Neuronal stem cell (in vitro differentiated cells): Measurements from ENCODE around the gene CMTM7.
"Not testable (repeated sequence)": the region's sequence is repeated elsewhere in the genome, so short reads cannot be mapped to it uniquely, and the experiment has no call there.

Experiments used
- DNase-seq: peaks from one replicate; pipeline ENCODE4 v3.0.0-alpha.2; 2013; ENCODE audit warnings: low spot score
- H2AFZ ChIP-seq: one replicate; pipeline ENCODE4 v1.6.1; 2013; ENCODE audit warnings: mild to moderate bottlenecking, low read length, inconsistent platforms
- H2AK5ac ChIP-seq: 2 replicates; pipeline ENCODE4 v1.6.1; 2013; ENCODE audit warnings: low read depth, mild to moderate bottlenecking, inconsistent platforms, low read length, moderate library complexity, mixed read lengths
- H2BK120ac ChIP-seq: 2 replicates; pipeline ENCODE4 v1.6.1; 2013; ENCODE audit warnings: low read depth, mild to moderate bottlenecking, inconsistent platforms, low read length, moderate library complexity, mixed read lengths
- H2BK12ac ChIP-seq: one replicate; pipeline ENCODE4 v1.6.1; 2013; ENCODE audit warnings: low read length, inconsistent platforms
- H2BK15ac ChIP-seq: 2 replicates; pipeline ENCODE4 v1.6.1; 2013; ENCODE audit warnings: mild to moderate bottlenecking, low read length, inconsistent platforms, mixed read lengths
- H2BK5ac ChIP-seq: one replicate; pipeline ENCODE4 v1.6.1; 2013; ENCODE audit warnings: inconsistent platforms, mild to moderate bottlenecking, low read length, moderate library complexity
- H3K14ac ChIP-seq: one replicate; pipeline ENCODE4 v1.6.1; 2013; ENCODE audit warnings: low read length, inconsistent platforms
- H3K18ac ChIP-seq: 2 replicates; pipeline ENCODE4 v1.6.1; 2013; ENCODE audit warnings: low read length, inconsistent platforms
- H3K23ac ChIP-seq: 2 replicates; pipeline ENCODE4 v1.6.1; 2013; ENCODE audit warnings: low read depth, mild to moderate bottlenecking, mixed read lengths, low read length, inconsistent platforms; ENCODE audit not compliant: poor library complexity
- H3K27ac ChIP-seq: replicated peaks from 3 replicates; pipeline ENCODE4 v1.5.1; 2013; ENCODE audit warnings: low read length, inconsistent platforms
- H3K27me3 ChIP-seq, 3 experiments: 2 replicates each; pipeline ENCODE4 v1.6.1; 2013; ENCODE audit warnings: low read length in 3 of 3, mild to moderate bottlenecking in 2 of 3, inconsistent platforms in 1 of 3, low read depth in 1 of 3, mixed read lengths in 1 of 3, moderate library complexity in 1 of 3; ENCODE audit not compliant: control insufficient read depth in 3 of 3, insufficient read depth in 3 of 3
- H3K36me3 ChIP-seq, 2 donors: replicated peaks in 1 of 2; 2 replicates each; pipeline ENCODE4 v1.6.1; 2013; ENCODE audit warnings: low read length in 2 of 2; ENCODE audit not compliant: control insufficient read depth in 2 of 2, insufficient read depth in 2 of 2
- H3K4ac ChIP-seq: 2 replicates; pipeline ENCODE4 v1.6.1; 2013; ENCODE audit warnings: inconsistent platforms, mild to moderate bottlenecking, low read length, moderate library complexity
- H3K4me1 ChIP-seq, 2 donors: 1 replicate in 1 of 2; 2 replicates in 1 of 2; pipeline ENCODE4 v1.6.1; 2013; ENCODE audit warnings: low read length in 2 of 2, low read depth in 1 of 2; ENCODE audit not compliant: control insufficient read depth in 2 of 2, insufficient read depth in 1 of 2
- H3K4me2 ChIP-seq: one replicate; pipeline ENCODE4 v1.6.1; 2013; ENCODE audit warnings: mild to moderate bottlenecking, low read length, inconsistent platforms; ENCODE audit not compliant: insufficient read depth, poor library complexity, severe bottlenecking
- H3K4me3 ChIP-seq, 2 donors: 2 replicates each; pipeline ENCODE4 v1.5.1; 2013; ENCODE audit warnings: low read length in 2 of 2, mild to moderate bottlenecking in 2 of 2, inconsistent platforms in 1 of 2, moderate library complexity in 1 of 2
- H3K79me1 ChIP-seq: one replicate; pipeline ENCODE4 v1.6.1; 2013; ENCODE audit warnings: low read depth, mild to moderate bottlenecking, inconsistent platforms, low read length, moderate library complexity
- H3K9ac ChIP-seq: one replicate; pipeline ENCODE4 v1.6.1; 2013; ENCODE audit warnings: mild to moderate bottlenecking, low read depth, low read length, inconsistent platforms; ENCODE audit not compliant: poor library complexity
- H3K9me3 ChIP-seq, 2 donors: replicated peaks in 1 of 2; 2 replicates each; pipeline versions ENCODE3 to v1.6.1; 2013; ENCODE audit warnings: low read length in 2 of 2, mild to moderate bottlenecking in 2 of 2, inconsistent platforms in 1 of 2, low read depth in 1 of 2, mixed read lengths in 1 of 2, moderate library complexity in 1 of 2; ENCODE audit not compliant: control insufficient read depth in 2 of 2, insufficient read depth in 1 of 2
- H4K8ac ChIP-seq: one replicate; pipeline ENCODE4 v1.6.1; 2013; ENCODE audit warnings: low read depth, mild to moderate bottlenecking, inconsistent platforms, low read length, moderate library complexity
- H4K91ac ChIP-seq: one replicate; pipeline ENCODE4 v1.6.1; 2013; ENCODE audit warnings: low read length, low read depth, mild to moderate bottlenecking, inconsistent platforms; ENCODE audit not compliant: poor library complexity
- WGBS, 2 donors: extraction: QIAGEN DNeasy Blood & Tissue Kit; methylation state at CpG; one replicate each; pipeline ENCODE4 v1.1.7; 2013; ENCODE audit warnings: missing lambda C conversion rate in 2 of 2, mixed read lengths in 1 of 2; ENCODE audit not compliant: insufficient read length in 2 of 2, insufficient replicate concordance in 1 of 2; ENCODE audit errors: extremely low coverage in 2 of 2; 5-methylcytosine and 5-hydroxymethylcytosine counted together

Gene CMTM7

DNA sequence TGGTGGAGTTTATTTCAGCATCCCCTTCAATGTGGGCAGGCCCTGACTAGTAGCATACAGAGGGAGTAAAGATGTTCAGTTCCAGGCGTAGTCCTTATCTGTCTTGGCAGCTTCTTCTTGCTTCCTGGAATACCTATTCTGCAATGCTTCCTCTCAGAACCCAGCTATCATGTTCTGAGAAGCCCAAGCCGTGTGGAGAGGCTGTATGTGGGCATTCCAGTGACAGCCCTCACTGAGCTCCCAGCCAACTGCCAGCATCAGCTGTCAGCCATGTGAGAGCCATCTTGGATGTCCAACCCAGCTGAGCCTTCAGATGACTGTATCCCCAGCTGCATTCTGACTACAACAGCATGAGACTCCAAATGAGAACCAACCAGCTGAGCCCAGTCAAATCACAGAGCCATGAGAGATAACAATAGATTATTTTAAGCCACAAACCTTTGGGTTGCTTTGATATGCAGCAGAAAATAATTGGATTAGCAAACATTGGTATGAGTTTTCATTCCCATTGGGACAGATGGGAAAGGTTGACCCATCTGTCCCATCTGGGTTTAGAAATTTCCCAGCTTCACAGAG lies 8.4 kb upstream of the CMTM7 start:
- Histone ChIP-seq H3K27ac (no peak overlapping the region), H4K91ac (no peak overlapping the region), H2BK120ac (no peak overlapping the region), H3K23ac (no peak overlapping the region), H2AK5ac (no peak overlapping the region), H3K14ac (no peak overlapping the region), H3K4me2 (no peak overlapping the region), H2BK15ac (no peak overlapping the region), H3K9ac (no peak overlapping the region), H3K4ac (no peak overlapping the region), H4K8ac (no peak overlapping the region), H3K4me1 (peaks cover 9 to 32% of the 10 kb centered on the region in 2 donors), H2BK12ac (no peak overlapping the region), H3K27me3 (no peaks in the 10 kb centered on the region), H3K36me3 (no peaks in the 10 kb centered on the region), H3K18ac (no peak overlapping the region), H2AFZ (no peak overlapping the region), H3K9me3 (peaks cover 0 to 2% of the 10 kb centered on the region in 2 donors), H2BK5ac (no peak overlapping the region), H3K4me3 (no peak overlapping the region), H3K79me1 (no peaks in the 10 kb centered on the region)
- no CpG with 5 or more reads among the region's 2 CpGs for WGBS, 2 donors
- no peak for DNase-seq

DNA sequence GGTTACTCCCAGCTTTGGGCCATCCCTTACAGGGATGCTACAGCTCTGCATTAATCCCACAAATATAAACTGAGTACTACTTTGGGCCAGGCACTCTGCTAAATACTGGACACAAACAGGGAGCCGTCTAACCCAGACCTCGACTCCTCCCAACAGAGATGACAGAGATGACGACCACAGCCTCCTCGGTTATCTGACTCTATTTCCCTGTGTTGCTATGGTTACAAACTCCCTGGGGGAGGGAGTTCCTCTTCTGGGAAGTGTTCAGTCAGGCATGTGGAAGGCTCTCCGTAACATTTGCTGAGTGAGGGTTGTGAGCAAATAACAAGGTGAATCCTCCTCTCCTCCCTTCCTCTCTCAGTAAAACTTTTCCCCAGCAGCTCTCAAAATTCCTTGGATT lies 6.7 kb upstream of the CMTM7 start:
- no peak overlapping the region for H3K4me2 ChIP-seq
- H2AK5ac ChIP-seq, result no peak overlapping the region
- H2BK12ac ChIP-seq, result no peak overlapping the region
- H3K79me1 ChIP-seq, result no peaks in the 10 kb centered on the region
- H2AFZ ChIP-seq, result peak overlapping the region; percentile 43
- peak; percentile 48 for DNase-seq
- no peak overlapping the region for H2BK120ac ChIP-seq
- H2BK5ac ChIP-seq, result no peak overlapping the region
- H4K8ac ChIP-seq, result no peak overlapping the region
- peaks cover 0 to 2% of the 10 kb centered on the region in 2 donors for H3K9me3 ChIP-seq
- H3K18ac ChIP-seq, result no peak overlapping the region
- no peak overlapping the region for H3K27ac ChIP-seq
- WGBS, 2 donors, result no CpG with 5 or more reads among the region's 5 CpGs
- no peak overlapping the region for H3K4ac ChIP-seq
- H3K4me3 ChIP-seq, result no peak overlapping the region
- H3K23ac ChIP-seq, result no peak overlapping the region
- no peak overlapping the region for H2BK15ac ChIP-seq
- peaks cover 9 to 28% of the 10 kb centered on the region in 2 donors for H3K4me1 ChIP-seq
- H3K14ac ChIP-seq, result no peak overlapping the region
- no peaks in the 10 kb centered on the region for H3K36me3 ChIP-seq
- H3K9ac ChIP-seq, result no peak overlapping the region
- no peaks in the 10 kb centered on the region for H3K27me3 ChIP-seq
- H4K91ac ChIP-seq, result no peak overlapping the region

DNA sequence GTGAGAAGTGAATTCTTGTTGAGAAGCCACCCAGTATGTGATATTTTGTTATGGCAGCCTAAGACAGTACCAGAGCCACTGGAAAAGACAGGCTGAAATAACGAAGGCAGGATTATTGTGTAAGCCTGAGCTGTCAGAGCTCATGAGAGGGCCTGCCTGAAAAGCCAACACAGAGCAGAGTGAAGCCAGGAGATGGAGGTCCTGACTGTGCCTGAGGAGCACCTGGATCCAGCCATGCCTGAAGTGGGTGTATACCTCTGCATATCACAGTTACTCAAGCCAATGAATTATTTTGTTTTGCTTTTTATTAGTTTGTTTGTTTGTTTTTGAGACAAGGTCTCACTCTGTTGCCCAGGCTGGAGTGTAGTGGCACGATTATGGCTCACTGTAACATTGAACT lies 4.1 kb upstream of the CMTM7 start:
- Histone ChIP-seq H2BK12ac (no peak overlapping the region), H3K14ac (no peak overlapping the region), H3K23ac (no peak overlapping the region), H3K9ac (no peak overlapping the region), H3K18ac (no peak overlapping the region), H2AFZ (no peak overlapping the region), H3K4me2 (no peak overlapping the region), H4K91ac (no peak overlapping the region), H3K27me3 (peaks cover 0 to 2% (median 0%) of the 10 kb centered on the region in 3 experiments), H4K8ac (no peak overlapping the region), H2BK15ac (no peak overlapping the region), H3K9me3 (peaks cover 0 to 2% of the 10 kb centered on the region in 2 donors), H2BK5ac (no peak overlapping the region), H3K4me3 (no peak overlapping the region), H3K27ac (no peak overlapping the region), H3K4ac (no peak overlapping the region), H3K79me1 (no peaks in the 10 kb centered on the region), H2BK120ac (no peak overlapping the region), H2AK5ac (no peak overlapping the region), H3K36me3 (no peaks in the 10 kb centered on the region), H3K4me1 (peaks cover 6 to 17% of the 10 kb centered on the region in 2 donors)
- no peak for DNase-seq
- WGBS, 2 donors, result no CpG with 5 or more reads among the region's 2 CpGs

DNA sequence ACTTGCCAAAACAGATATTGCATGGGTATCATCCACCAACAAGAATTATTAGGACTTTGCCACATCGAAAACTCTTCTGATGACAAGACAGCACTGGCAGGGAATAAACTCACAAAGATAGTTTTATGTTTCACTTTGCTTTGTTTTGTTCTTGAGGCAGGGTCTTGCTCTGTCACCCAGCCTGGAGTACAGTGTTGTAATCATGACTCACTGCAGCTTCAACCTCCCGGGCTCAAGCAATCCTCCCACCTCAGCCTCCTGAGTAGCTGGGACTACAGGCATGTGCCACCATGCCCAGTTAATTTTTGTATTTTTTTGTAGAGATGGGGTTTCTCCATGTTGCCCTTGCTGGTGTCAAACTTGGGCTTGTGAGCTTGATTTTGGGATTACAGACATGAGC lies 2.1 kb upstream of the CMTM7 start:
- H3K4me1 ChIP-seq, result peaks cover 9 to 17% of the 10 kb centered on the region in 2 donors
- not testable (repeated sequence) for H4K8ac ChIP-seq, H3K23ac ChIP-seq, H2BK15ac ChIP-seq, H2AK5ac ChIP-seq, H3K79me1 ChIP-seq, H3K9ac ChIP-seq, H3K4me3 ChIP-seq, H4K91ac ChIP-seq, H3K27ac ChIP-seq, H3K4ac ChIP-seq, H3K9me3 ChIP-seq, DNase-seq, H3K14ac ChIP-seq, H3K18ac ChIP-seq, H2BK12ac ChIP-seq, H3K27me3 ChIP-seq, H3K36me3 ChIP-seq, H2BK5ac ChIP-seq, H2AFZ ChIP-seq, H2BK120ac ChIP-seq, H3K4me2 ChIP-seq
- WGBS, 2 donors, result no CpG with 5 or more reads among the region's 2 CpGs
